Measurements from ENCODE around the gene HSF4.

HSF4 gene

GRCh38 chr16:67170168-67170948 is 5.8 kb downstream of the HSF4 start, which contains the start of gene NOL3:
NOL3 (plus strand) TSS chr16:67170538.
- no peaks in the 10 kb centered on the region for H3K9me3 ChIP-seq (ENCODE audit: control insufficient read depth, low read length)
- H3K36me3 ChIP-seq (ENCODE audit: control insufficient read depth, insufficient read depth, low read length, severe bottlenecking) = no peaks in the 10 kb centered on the region
- H3K4me1 ChIP-seq (ENCODE audit: control insufficient read depth, insufficient read depth, low read length) = peaks cover 33% of the 10 kb centered on the region
- peak within 1 kb of the TSS; percentile 81 for H3K4me3 ChIP-seq (ENCODE audit: low read length)
- DNase-seq (ENCODE audit: low read depth) = peak; percentile 93
- H3K9ac ChIP-seq (ENCODE audit: low read length) = peak within 1 kb of the TSS; percentile 90
- H3K27me3 ChIP-seq (replicated peaks; ENCODE audit: control insufficient read depth, insufficient read depth, low read length) = no peaks in the 10 kb centered on the region

GRCh38 chr16:67170949-67171649 is 6.6 kb downstream of the HSF4 start:
- peaks cover 33% of the 10 kb centered on the region for H3K4me1 ChIP-seq (ENCODE audit: control insufficient read depth, insufficient read depth, low read length)
- peak overlapping the region; percentile 70 for H3K4me3 ChIP-seq (ENCODE audit: low read length)

GRCh38 chr16:67173323-67173722 is 8.8 kb downstream of the HSF4 start:
- Histone ChIP-seq H3K36me3 (ENCODE audit: control insufficient read depth, insufficient read depth, low read length, severe bottlenecking) (no peaks in the 10 kb centered on the region), H3K27me3 (replicated peaks; ENCODE audit: control insufficient read depth, insufficient read depth, low read length) (no peaks in the 10 kb centered on the region), H3K4me1 (ENCODE audit: control insufficient read depth, insufficient read depth, low read length) (peaks cover 33% of the 10 kb centered on the region), H3K9ac (ENCODE audit: low read length) (peak overlapping the region; percentile 85), H3K4me3 (ENCODE audit: low read length) (peak overlapping the region; percentile 80), H3K9me3 (ENCODE audit: control insufficient read depth, low read length) (no peaks in the 10 kb centered on the region)
- no peak for DNase-seq (ENCODE audit: low read depth)

More at GRCh38 chr16:67170949-67171649, 6.6 kb downstream of the HSF4 start:
- peak; percentile 49 for DNase-seq (ENCODE audit: low read depth)
- H3K36me3 ChIP-seq (ENCODE audit: control insufficient read depth, insufficient read depth, low read length, severe bottlenecking) = no peaks in the 10 kb centered on the region
- no peaks in the 10 kb centered on the region for H3K9me3 ChIP-seq (ENCODE audit: control insufficient read depth, low read length)
- H3K9ac ChIP-seq (ENCODE audit: low read length) = peak overlapping the region; percentile 83
- H3K27me3 ChIP-seq (replicated peaks; ENCODE audit: control insufficient read depth, insufficient read depth, low read length) = no peaks in the 10 kb centered on the region

- Histone ChIP-seq H3K4me3 (ENCODE audit: low read length) (peak overlapping the region; percentile 80), H3K36me3 (ENCODE audit: control insufficient read depth, insufficient read depth, low read length, severe bottlenecking) (no peaks in the 10 kb centered on the region), H3K9ac (ENCODE audit: low read length) (peak overlapping the region; percentile 85), H3K9me3 (ENCODE audit: control insufficient read depth, low read length) (no peaks in the 10 kb centered on the region), H3K4me1 (ENCODE audit: control insufficient read depth, insufficient read depth, low read length) (peaks cover 33% of the 10 kb centered on the region), H3K27me3 (replicated peaks; ENCODE audit: control insufficient read depth, insufficient read depth, low read length) (no peaks in the 10 kb centered on the region)
- DNase-seq (ENCODE audit: low read depth) = peak; percentile 94
Observed at GRCh38 chr16:67173808-67174705, 9.5 kb downstream of the HSF4 start.

- no peaks in the 10 kb centered on the region for H3K36me3 ChIP-seq (ENCODE audit: control insufficient read depth, insufficient read depth, low read length, severe bottlenecking)
- DNase-seq (ENCODE audit: low read depth) = no peak
- H3K4me1 ChIP-seq (ENCODE audit: control insufficient read depth, insufficient read depth, low read length) = peaks cover 27% of the 10 kb centered on the region
- peak overlapping the region; percentile 80 for H3K4me3 ChIP-seq (ENCODE audit: low read length)
- no peaks in the 10 kb centered on the region for H3K9me3 ChIP-seq (ENCODE audit: control insufficient read depth, low read length)
- H3K9ac ChIP-seq (ENCODE audit: low read length) = peak overlapping the region; percentile 85
- H3K27me3 ChIP-seq (replicated peaks; ENCODE audit: control insufficient read depth, insufficient read depth, low read length) = no peaks in the 10 kb centered on the region
Observed at GRCh38 chr16:67174706-67175231, 10.2 kb downstream of the HSF4 start.

GRCh38 chr16:67176662-67177061 is 12.1 kb downstream of the HSF4 start:
- no peak for DNase-seq (ENCODE audit: low read depth)
- H3K9ac ChIP-seq (ENCODE audit: low read length) = no peak overlapping the region
- peaks cover 24% of the 10 kb centered on the region for H3K4me1 ChIP-seq (ENCODE audit: control insufficient read depth, insufficient read depth, low read length)
- H3K4me3 ChIP-seq (ENCODE audit: low read length) = no peak overlapping the region
- H3K27me3 ChIP-seq (replicated peaks; ENCODE audit: control insufficient read depth, insufficient read depth, low read length) = no peaks in the 10 kb centered on the region
- no peaks in the 10 kb centered on the region for H3K36me3 ChIP-seq (ENCODE audit: control insufficient read depth, insufficient read depth, low read length, severe bottlenecking)
- no peaks in the 10 kb centered on the region for H3K9me3 ChIP-seq (ENCODE audit: control insufficient read depth, low read length)

GRCh38 chr16:67177743-67178699 is 13.5 kb downstream of the HSF4 start:
- Histone ChIP-seq H3K27me3 (replicated peaks; ENCODE audit: control insufficient read depth, insufficient read depth, low read length) (no peaks in the 10 kb centered on the region), H3K9me3 (ENCODE audit: control insufficient read depth, low read length) (no peaks in the 10 kb centered on the region), H3K9ac (ENCODE audit: low read length) (peak overlapping the region; percentile 36), H3K36me3 (ENCODE audit: control insufficient read depth, insufficient read depth, low read length, severe bottlenecking) (no peaks in the 10 kb centered on the region), H3K4me1 (ENCODE audit: control insufficient read depth, insufficient read depth, low read length) (peaks cover 34% of the 10 kb centered on the region), H3K4me3 (ENCODE audit: low read length) (peak overlapping the region; percentile 62)
- peak; percentile 63 for DNase-seq (ENCODE audit: low read depth)

GRCh38 chr16:67179421-67180080 is 15.0 kb downstream of the HSF4 start:
- no peak for DNase-seq (ENCODE audit: low read depth)

GRCh38 chr16:67180166-67180565 is 15.6 kb downstream of the HSF4 start:
- no peaks in the 10 kb centered on the region for H3K9me3 ChIP-seq (ENCODE audit: control insufficient read depth, low read length)
- no peak overlapping the region for H3K9ac ChIP-seq (ENCODE audit: low read length)
- no peak overlapping the region for H3K4me3 ChIP-seq (ENCODE audit: low read length)
- peaks cover 32% of the 10 kb centered on the region for H3K4me1 ChIP-seq (ENCODE audit: control insufficient read depth, insufficient read depth, low read length)
- DNase-seq (ENCODE audit: low read depth) = no peak
- H3K36me3 ChIP-seq (ENCODE audit: control insufficient read depth, insufficient read depth, low read length, severe bottlenecking) = no peaks in the 10 kb centered on the region
- no peaks in the 10 kb centered on the region for H3K27me3 ChIP-seq (replicated peaks; ENCODE audit: control insufficient read depth, insufficient read depth, low read length)

More at GRCh38 chr16:67179421-67180080, 15.0 kb downstream of the HSF4 start:
- no peak overlapping the region for H3K4me3 ChIP-seq (ENCODE audit: low read length)
- no peaks in the 10 kb centered on the region for H3K9me3 ChIP-seq (ENCODE audit: control insufficient read depth, low read length)
- no peaks in the 10 kb centered on the region for H3K36me3 ChIP-seq (ENCODE audit: control insufficient read depth, insufficient read depth, low read length, severe bottlenecking)
- H3K27me3 ChIP-seq (replicated peaks; ENCODE audit: control insufficient read depth, insufficient read depth, low read length) = no peaks in the 10 kb centered on the region
- peaks cover 27% of the 10 kb centered on the region for H3K4me1 ChIP-seq (ENCODE audit: control insufficient read depth, insufficient read depth, low read length)
- no peak overlapping the region for H3K9ac ChIP-seq (ENCODE audit: low read length)

Data from adipocyte (in vitro differentiated cells).